GM12891 (cell line): Measurements from ENCODE around the gene CXorf49.

ENCODE experiments used
- DNase-seq: peaks from one replicate; pipeline ENCODE4 v3.0.0; 2011; ENCODE audit warnings: low spot score; ENCODE audit not compliant: insufficient read length
- FAIRE-seq: peaks from 2 replicates; lab custom pipeline; 2011; peaks lifted over from hg19 to GRCh38; lab: Jason Lieb, UNC
- PAX5 ChIP-seq: IDR thresholded peaks from 2 replicates; pipeline ENCODE4 v1.6.1; 2011; ENCODE audit warnings: low read length, moderate library complexity, mild to moderate bottlenecking; ENCODE audit not compliant: insufficient read depth, severe bottlenecking
- POLR2A ChIP-seq: IDR thresholded peaks from 2 replicates; pipeline ENCODE4 v1.6.1; 2011; ENCODE audit warnings: low read depth, low read length, control low read depth
- POLR2AphosphoS5 ChIP-seq: IDR thresholded peaks from 2 replicates; pipeline ENCODE4 v1.6.1; 2011; ENCODE audit warnings: low read depth, low read length, control low read depth
- POU2F2 ChIP-seq: IDR thresholded peaks from 2 replicates; pipeline ENCODE4 v1.6.1; 2011; ENCODE audit warnings: low read depth, mild to moderate bottlenecking, control low read depth, low read length, moderate library complexity
- SPI1 ChIP-seq: IDR thresholded peaks from 2 replicates; pipeline ENCODE4 v1.6.1; 2011; ENCODE audit warnings: low read depth, low read length, control low read depth
- TAF1 ChIP-seq: IDR thresholded peaks from 2 replicates; pipeline ENCODE4 v1.6.1; 2011; ENCODE audit warnings: low read depth, low read length, control low read depth

The CXorf49 gene

DNA sequence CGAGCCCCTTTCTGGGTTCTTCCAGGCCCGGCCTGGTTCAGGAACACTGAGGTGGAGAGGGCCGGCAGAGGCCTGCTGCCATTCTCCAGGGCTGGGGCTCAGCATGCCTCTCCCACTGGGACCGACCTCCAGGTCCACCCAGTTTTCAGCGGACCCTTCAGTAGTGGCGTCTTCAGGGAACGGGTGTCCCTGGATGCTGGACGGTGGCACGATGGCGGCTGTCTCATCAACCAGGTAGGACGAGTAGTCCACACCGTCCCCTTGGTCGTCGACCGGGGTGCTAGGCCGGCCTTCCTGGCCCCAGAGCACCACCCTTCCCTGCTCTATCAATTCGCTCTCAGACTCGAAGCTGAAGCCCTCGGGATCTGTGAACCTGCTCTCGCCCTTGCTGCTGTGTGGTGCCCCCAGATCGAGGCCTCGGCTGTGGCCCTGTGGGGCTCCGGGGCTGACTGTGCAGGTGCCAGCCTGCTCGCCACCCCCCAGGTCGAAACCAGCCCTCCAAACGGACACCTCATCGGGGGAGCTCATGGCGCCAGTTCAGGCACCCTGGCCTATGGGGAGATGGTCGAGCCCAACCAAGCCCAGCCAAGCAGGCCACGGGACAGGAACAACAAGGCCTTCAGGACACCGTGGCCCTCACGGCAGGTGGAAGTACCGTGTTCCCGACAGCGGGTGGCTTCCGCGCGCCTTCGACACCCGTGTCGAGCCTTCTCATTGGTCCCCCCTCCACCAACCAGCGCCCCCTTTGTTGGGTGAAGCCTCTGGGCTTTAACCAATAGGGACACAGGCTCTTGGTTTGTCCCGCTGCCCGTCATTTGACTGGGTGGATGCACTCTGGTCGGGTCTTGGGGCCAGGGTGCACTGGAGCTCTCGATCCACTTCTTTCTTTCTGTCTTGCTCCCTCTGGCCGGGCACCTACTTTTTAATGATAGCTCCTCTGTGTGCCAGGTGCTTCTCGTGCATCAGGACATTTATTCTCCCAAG is 51.6 kb downstream of the CXorf49 start:
- FAIRE-seq (no peak), DNase-seq (no peak)
- TF ChIP-seq POLR2AphosphoS5 (no peak), SPI1 (no peak), PAX5 (no peak), POLR2A (no peak), POU2F2 (no peak), TAF1 (no peak)

DNA sequence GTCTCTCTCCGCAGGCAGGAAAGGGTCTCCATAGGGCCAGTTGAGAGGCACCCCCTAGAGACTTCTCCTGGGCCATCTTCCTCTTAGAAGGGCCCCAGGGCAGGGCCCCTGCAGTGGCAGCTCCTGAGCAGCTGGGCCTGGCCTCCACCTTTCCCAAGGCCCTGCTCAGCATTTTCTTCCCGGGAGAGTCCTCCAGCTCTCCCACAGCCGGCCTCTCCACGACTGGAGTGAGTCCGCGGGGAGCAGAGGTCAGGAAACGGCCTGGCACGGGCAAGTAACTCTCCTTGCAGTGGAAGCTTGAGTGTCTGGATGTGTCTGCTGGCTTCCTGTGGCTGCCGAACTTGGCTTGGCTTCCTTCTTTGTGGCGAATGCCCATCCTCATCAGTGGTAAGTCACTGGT is 52.3 kb downstream of the CXorf49 start:
- no peak for FAIRE-seq
- DNase-seq = no peak

DNA sequence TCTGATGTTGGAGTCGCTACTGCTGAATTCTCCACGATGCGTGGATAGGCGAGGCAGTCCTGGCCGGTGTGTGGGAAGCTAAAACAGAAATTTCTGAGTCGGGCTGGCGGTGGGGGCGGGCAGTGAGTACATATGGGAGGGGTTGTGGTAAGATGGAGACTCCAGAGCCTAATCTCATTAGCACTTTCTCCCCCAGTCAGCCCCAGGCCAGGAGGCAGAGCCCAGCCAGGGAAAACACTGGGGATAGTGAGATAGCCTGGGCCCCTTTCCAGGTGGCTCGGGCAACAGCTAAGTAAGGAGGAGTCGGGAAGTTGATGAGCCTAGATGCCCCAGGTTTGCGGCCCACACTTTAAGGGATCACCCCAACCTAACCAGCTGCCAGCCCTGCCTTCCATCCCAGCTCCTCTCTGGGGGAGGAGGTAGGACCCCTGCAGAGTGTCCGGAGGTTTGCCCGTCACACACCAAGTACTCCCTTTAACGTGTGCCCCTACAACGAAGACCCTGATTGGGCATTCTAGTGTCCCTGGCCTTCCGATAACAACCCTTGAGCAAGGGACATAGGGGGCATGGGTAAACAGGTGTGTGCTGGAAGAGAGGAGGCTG is 53.1 kb downstream of the CXorf49 start:
- FAIRE-seq = no peak
- no peak for DNase-seq
- TF ChIP-seq TAF1 (no peak), SPI1 (no peak), POU2F2 (no peak), POLR2AphosphoS5 (no peak), PAX5 (no peak), POLR2A (no peak)

More for the DNA sequence above, 52.3 kb downstream of the CXorf49 start:
- TF ChIP-seq PAX5 = no peak
- TF ChIP-seq POLR2A = no peak
- no peak for TF ChIP-seq TAF1
- TF ChIP-seq SPI1 = no peak
- no peak for TF ChIP-seq POU2F2
- no peak for TF ChIP-seq POLR2AphosphoS5
